ENCODE measurements around the gene GRPEL1. TPM values are rescaled to one million over a fixed set of nuclear protein-coding genes. Genes with fewer than 3 reads are reported as not detected.

The GRPEL1 gene
- total RNA-seq, 1 experiment from 2014 or later: 78.2 TPM

GRCh38 chr4:7060346-7061150, 7.3 kb downstream of the GRPEL1 start:
- no peak for DNase-seq (ENCODE audit: low spot score)
- POLR2A ChIA-PET (ENCODE audit: low non-redundant PET): no interaction called here
- Histone ChIP-seq H3K36me3 (ENCODE audit: insufficient read depth, low read length, poor library complexity, severe bottlenecking) (peaks cover 75% of the 10 kb centered on the region), H3K4me1 (ENCODE audit: insufficient read depth, low read length, poor library complexity, severe bottlenecking) (no peaks in the 10 kb centered on the region), H3K9me3 (ENCODE audit: low read depth, low read length, poor library complexity, severe bottlenecking) (no peaks in the 10 kb centered on the region), H3K4me3 (ENCODE audit: low read depth, low read length, poor library complexity, severe bottlenecking) (no peak overlapping the region), H3K27me3 (replicated peaks; ENCODE audit: insufficient read depth, low read depth, low read length, poor library complexity) (no peaks in the 10 kb centered on the region), H3K27ac (ENCODE audit: low read depth, low read length, poor library complexity, severe bottlenecking) (no peak overlapping the region)
- no TSS peak for BruUV-seq (replicated peaks)
- intact Hi-C loops (cut with micrococcal nuclease; ENCODE audit: unreplicated experiment): no loop called here
- CTCF ChIA-PET: no interaction called here
- TF ChIP-seq CTCF (conservative IDR thresholded peaks at IDR 0.05; ENCODE audit: low read depth, low read length) (no peak), EZH2 (IDR thresholded peaks at IDR 0.05; ENCODE audit: borderline replicate concordance, low read depth, low read length, poor library complexity, severe bottlenecking) (no peak)

- no peaks in the 10 kb centered on the region for H3K27me3 ChIP-seq (replicated peaks; ENCODE audit: insufficient read depth, low read depth, low read length, poor library complexity)
- H3K36me3 ChIP-seq (ENCODE audit: insufficient read depth, low read length, poor library complexity, severe bottlenecking): peaks cover 75% of the 10 kb centered on the region
- intact Hi-C loops (cut with micrococcal nuclease; ENCODE audit: unreplicated experiment): no loop called here
- POLR2A ChIA-PET (ENCODE audit: low non-redundant PET): interaction anchor here (0.7 kb wide), 1 partner anchor 8 kb away, joined by 3 read pairs; the partner anchor contains the start of gene GRPEL1
- DNase-seq (ENCODE audit: low spot score): no peak
- H3K27ac ChIP-seq (ENCODE audit: low read depth, low read length, poor library complexity, severe bottlenecking): no peak overlapping the region
- H3K4me3 ChIP-seq (ENCODE audit: low read depth, low read length, poor library complexity, severe bottlenecking): no peak overlapping the region
- no TSS peak for BruUV-seq (replicated peaks)
- CTCF ChIA-PET: no interaction called here
- no peaks in the 10 kb centered on the region for H3K9me3 ChIP-seq (ENCODE audit: low read depth, low read length, poor library complexity, severe bottlenecking)
- no peaks in the 10 kb centered on the region for H3K4me1 ChIP-seq (ENCODE audit: insufficient read depth, low read length, poor library complexity, severe bottlenecking)
- TF ChIP-seq EZH2 (IDR thresholded peaks at IDR 0.05; ENCODE audit: borderline replicate concordance, low read depth, low read length, poor library complexity, severe bottlenecking) (no peak), CTCF (conservative IDR thresholded peaks at IDR 0.05; ENCODE audit: low read depth, low read length) (no peak)
These were observed 8.2 kb downstream of the GRPEL1 start for GRCh38 chr4:7059662-7060061.

GRCh38 chr4:7058792-7059191, 9.1 kb downstream of the GRPEL1 start:
- Histone ChIP-seq H3K27ac (ENCODE audit: low read depth, low read length, poor library complexity, severe bottlenecking) (no peak overlapping the region), H3K36me3 (ENCODE audit: insufficient read depth, low read length, poor library complexity, severe bottlenecking) (peaks cover 70% of the 10 kb centered on the region), H3K9me3 (ENCODE audit: low read depth, low read length, poor library complexity, severe bottlenecking) (no peaks in the 10 kb centered on the region), H3K4me3 (ENCODE audit: low read depth, low read length, poor library complexity, severe bottlenecking) (no peak overlapping the region), H3K4me1 (ENCODE audit: insufficient read depth, low read length, poor library complexity, severe bottlenecking) (no peaks in the 10 kb centered on the region), H3K27me3 (replicated peaks; ENCODE audit: insufficient read depth, low read depth, low read length, poor library complexity) (no peaks in the 10 kb centered on the region)
- DNase-seq (ENCODE audit: low spot score): no peak
- no peak for TF ChIP-seq EZH2 (IDR thresholded peaks at IDR 0.05; ENCODE audit: borderline replicate concordance, low read depth, low read length, poor library complexity, severe bottlenecking)
- TF ChIP-seq CTCF (conservative IDR thresholded peaks at IDR 0.05; ENCODE audit: low read depth, low read length): no peak
- BruUV-seq (replicated peaks): no TSS peak
- intact Hi-C loops (cut with micrococcal nuclease; ENCODE audit: unreplicated experiment): no loop called here
- ChIA-PET POLR2A (ENCODE audit: low non-redundant PET) (no interaction called here), CTCF (no interaction called here)
